Left hindlimb (tissue), 1 donor: ENCODE measurements around the gene PSMB8.
"Not testable (repeated sequence)": the region's sequence is repeated elsewhere in the genome, so short reads cannot be mapped to it uniquely, and the experiment has no call there.

Experiments
- DNase-seq: peaks from one replicate; pipeline ENCODE4 v3.0.0-alpha.2; 2018

Gene PSMB8

DNA sequence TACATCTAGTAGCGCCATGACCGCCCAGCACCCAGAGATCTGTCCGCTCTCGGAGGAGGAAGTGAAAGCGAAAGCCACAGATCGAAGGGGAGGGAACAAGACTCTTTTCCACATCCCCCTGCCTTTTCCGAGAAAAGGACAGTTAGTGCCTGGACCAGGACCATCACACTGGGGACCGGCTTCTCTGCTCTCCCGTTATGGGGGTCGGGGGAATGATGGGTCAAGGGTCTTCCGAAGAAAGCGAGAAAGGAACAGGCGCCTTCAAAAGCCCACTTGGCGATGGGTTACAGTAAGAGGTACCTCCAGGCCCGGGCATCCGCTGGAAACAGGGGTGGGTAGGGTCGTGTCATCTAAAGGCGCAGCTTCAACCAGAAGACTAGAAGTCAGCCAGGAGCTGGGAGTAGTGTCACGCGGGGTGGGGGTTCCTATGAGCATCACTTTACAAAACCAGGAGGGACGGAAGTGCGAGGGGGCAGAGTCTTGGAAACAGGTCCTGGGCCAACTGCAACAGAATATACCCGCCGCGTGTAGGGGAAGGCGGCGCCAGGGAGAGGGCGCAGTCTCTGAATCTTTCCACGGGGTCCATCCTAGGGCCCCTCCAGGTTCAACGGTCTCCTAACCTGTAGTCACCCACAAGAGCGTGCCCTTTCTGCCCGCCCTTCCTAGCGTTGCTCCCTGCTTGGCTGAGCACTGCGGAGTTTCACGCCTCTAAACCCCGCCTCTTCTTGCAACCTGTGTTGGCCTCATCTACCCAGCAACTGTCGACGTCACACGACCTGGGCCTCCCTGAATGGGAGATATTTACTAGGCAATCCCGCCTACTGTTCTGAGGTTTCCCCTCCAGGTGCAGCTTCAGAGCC is at the start of gene PSMB8:
TSS of gene PSMB8 (minus strand) at position 69 of the 860 bp plus-strand sequence. CDS start at position 18, 51 bp downstream.
- DNase-seq = peak; percentile 94

DNA sequence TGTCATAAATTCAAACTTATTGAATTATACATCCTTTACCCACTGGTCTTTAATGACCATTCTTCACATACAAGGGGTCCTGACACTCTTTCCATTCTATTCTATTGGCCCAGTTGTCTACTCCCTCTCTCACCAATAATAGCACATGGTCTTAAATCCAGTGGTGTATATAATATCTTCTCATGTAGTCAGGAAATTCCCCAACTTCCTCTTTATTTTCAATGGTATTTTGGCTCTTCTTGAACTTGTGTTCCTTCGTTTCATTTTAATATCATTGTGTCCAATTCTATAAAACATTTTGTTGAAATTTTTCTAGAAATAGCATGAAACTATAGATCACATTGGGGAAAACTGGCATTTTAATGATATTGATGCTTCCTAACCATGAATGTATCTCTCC is 47.0 kb upstream of the PSMB8 start:
- no peak for DNase-seq

DNA sequence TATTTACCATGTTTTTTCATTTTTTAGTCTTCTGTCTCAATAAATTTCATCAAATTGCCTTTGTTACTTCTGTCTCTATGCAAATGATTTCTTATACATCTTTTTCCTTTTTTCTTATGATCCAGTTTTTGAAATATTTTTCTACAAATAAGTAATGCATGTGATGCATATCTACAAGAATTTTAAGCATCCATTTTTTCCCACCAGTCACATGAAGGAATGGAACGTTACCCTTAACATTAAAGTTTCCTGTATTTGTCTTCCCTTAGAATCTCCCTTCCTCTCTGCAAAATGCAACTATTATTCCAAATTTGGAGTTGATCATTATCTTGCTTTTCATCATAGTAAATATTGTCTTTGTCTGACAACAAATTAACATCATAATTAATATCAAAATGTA is 45.7 kb upstream of the PSMB8 start:
- DNase-seq = no peak

DNA sequence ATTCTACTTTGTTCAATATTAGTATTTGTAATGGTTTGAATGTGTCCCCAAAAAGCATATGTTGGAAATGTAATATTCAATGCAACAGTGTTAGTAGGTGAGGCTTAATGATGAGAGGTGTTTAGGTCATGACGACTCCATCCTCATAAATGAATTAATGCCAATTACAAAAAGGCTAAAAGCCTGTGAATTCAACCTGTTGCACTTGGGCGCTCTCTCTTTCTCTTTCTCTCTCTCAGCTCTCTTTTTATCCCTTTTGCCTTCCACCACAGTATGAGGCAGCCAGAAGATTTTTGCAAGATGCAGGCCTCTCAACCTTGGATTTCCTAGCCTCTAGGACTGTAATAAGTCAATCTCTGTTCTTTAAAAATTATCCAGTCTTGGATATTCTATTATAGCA is 44.7 kb upstream of the PSMB8 start:
- DNase-seq = no peak

DNA sequence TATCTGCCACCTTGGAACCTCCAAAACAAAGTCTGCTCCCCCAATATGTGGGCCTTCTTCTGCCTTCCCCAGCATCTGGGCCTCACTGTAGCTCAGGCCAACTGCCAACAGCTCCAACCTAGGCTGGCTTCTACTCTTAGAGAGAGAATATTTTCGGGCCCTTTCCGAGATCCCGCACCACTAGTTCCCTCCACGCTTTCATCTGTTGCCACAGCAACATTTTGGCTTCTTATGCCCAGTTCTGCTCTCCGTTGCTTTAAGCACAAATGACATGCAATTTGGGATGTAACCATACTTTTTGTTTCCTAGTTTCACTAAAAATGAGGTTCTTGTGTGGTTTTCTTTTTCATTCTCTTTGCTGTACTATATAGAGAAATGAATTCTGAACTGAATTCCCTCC is 43.8 kb upstream of the PSMB8 start:
- no peak for DNase-seq

DNA sequence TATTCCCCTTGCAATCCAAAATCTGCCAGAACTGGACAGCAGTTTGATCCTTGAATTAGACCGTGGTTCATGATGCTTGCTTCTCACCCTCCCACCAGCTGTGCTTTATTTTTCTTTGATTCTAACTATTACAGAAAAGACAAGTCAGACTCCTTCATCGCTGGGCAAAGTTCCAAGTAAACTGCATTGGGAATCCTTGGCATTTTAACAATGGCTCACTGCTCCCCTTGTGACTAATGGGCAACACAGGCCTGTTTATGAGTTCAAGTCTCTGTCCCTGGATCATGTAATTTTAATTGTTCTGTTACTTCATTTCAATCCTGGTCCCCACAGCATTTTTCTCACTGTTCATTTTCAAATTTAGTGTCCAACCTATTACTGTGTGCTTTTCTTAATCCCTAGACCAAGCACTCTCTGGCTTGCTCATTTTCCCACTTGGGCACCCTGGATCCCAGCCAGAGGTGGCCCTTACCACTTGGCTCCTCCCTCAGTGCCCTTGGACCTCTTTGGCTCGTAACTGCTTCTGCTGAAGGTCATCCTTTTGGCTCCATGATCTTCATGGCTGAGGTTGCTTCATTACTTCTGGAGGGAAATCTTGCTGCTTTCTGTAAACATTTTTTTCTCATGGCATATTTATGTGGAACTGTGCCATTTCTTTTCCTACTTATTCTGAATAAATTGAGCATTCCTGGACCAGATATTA is 43.0 kb upstream of the PSMB8 start:
- DNase-seq = no peak

DNA sequence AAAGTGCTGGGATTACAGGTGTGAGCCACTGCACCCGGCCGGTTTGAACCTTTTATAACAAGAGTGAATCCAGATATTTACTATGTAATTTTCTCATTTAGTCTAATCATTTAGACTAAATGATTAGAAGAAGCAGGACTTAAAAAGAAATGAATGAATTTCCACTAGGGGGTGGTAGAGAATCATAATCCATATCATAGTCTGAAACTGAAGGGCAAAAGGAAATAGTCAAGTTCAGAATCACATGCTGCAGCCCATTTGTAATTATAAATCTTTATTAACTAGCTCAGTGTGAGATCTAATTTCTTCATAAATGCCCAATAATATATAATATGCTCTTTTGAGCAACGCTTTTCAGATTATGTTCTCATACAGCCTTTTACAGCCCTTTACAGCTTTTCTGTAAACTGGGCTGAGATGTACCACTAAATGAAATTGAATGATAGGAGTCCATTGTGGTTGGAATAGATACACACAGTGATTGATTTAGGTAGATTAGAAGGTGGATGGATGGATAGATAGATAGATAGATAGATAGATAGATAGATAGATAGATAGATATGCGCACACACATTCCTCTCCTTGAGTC is 41.9 kb upstream of the PSMB8 start:
- no peak for DNase-seq

DNA sequence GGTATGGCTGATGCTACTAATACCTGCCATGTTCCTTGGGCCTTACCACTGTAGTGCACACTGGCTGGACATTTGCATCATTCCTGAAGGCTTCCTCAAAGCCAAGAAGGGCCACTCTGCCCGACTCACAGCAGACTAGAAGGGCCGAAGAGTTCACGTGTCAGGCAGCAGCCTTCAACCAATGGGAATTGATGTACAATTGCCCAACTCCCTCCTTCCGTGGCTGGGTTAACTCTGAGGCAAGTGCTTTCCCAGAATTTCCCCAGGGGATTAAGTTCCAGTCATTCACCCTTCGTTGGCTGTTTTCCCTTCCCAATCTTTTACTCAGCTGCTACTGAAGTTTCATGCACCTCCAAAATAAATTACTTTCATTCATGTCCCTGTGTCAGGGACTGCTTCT is 39.9 kb upstream of the PSMB8 start:
- no peak for DNase-seq

DNA sequence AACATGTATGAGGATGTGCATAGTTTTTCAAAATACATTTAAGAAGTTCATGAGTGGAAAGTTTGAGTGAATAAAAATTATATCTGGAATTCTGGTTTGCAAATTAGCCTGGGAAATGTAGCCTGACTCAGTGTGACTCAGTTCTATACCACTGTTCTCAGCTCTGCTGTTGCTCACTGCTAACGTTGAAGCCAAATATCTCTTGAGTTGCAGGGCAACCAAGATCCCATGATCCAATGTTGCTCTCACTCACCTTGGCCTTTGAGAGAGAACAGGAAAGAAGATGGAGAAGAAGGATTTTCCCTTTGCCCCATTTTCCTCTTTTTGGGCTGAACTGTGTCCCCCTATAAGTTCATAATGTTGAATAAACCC is 39.0 kb upstream of the PSMB8 start:
- no peak for DNase-seq

DNA sequence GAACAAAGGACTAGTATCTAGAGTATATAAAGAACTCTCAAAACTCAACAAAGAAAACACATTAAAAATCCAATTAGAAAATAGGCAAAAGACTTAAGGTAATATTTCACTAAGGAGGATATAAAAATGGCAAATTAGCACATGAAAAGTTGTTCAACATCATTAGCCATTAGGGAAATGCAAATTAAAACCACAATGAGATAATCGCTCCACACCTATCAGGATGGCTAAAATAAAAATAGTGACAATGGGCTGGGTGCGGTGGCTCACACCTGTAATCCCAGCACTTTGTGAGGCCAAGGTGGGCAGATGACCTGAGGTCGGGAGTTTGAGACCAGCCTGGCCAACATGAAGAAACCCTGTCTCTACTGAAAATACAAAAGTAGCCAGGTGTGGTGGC is 37.1 kb upstream of the PSMB8 start:
- DNase-seq = not testable (repeated sequence)

DNA sequence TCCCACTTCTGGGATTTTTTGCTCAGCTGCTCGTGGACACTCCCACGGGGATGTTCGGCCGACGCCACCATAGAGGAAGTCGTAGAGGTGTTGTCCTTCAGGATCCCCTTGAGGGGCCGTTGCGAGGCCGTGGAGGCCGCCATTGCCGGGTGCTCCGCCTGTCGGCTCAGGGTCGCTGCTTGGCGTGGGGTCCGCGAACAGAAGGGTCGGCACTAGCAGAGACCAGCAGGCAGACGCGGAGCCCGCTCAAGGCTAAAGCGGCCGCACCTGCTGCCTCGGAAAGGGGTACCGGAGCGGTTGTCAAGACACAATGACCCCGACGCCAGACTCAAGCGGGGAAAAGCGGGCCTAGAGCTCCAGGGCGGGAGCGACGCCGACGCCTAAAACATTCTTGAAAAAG is 35.8 kb upstream of the PSMB8 start:
- no peak for DNase-seq

DNA sequence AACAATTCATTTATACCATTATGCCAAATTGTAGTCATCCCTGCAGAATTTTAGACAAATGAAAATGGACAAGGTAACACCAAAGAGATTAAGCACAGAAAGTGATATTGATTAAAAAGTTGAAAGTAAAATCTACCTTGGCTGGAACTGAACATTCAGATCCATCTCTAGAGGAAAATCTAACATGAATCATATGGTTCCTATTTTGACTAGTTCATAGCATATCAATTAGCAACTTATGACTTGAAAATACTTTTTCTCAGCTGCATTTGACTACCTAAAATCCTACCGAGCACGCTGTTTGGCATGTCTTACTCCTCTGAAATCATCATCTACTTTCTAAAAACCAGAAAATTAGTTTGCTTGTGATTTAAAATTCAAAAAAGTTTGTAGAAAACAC is 32.8 kb upstream of the PSMB8 start:
- no peak for DNase-seq

DNA sequence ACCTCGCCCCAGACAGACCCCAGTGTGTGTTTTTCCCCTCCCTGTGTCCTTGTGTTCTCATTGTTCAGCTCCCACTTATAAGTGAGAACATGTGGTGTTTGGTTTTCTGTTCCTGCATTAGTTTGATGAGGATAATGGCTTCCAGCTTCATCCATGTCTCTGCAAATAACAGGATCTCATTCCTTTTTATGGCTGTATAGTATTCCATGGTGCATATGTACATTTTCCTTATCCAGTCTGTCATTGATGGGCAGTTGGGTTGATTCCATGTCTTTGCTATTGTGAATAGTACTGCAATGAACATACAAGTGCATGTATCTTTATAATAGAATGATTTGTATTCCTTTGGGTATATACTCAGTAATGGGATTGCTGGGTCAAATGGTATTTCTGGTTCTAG is 30.1 kb upstream of the PSMB8 start:
- not testable (repeated sequence) for DNase-seq

DNA sequence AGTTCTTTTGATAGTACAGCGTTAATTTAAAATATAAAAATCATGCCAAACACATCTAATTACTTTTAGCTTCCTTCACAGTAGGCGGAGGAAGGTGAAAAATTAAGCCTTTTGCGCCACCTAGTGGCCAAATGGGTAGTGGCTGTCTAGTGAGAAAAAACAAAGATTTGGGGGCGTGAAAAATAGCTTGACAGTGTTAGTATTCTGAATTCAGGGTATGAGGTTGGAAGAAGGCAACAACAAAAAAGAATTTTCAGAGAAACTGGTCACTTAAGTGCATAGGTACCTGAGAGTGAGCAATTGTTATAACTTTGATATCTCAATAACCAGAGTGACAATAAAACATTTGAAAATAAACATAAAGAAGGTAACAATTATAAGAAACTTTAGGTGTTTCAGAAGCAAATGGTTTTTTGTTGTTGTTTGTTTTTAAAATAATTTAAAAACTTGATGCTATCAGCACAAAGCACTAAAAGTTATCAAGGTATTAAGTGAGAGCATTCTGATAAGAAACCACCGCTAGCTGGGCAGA is 24.5 kb upstream of the PSMB8 start:
- peak; percentile 67 for DNase-seq

DNA sequence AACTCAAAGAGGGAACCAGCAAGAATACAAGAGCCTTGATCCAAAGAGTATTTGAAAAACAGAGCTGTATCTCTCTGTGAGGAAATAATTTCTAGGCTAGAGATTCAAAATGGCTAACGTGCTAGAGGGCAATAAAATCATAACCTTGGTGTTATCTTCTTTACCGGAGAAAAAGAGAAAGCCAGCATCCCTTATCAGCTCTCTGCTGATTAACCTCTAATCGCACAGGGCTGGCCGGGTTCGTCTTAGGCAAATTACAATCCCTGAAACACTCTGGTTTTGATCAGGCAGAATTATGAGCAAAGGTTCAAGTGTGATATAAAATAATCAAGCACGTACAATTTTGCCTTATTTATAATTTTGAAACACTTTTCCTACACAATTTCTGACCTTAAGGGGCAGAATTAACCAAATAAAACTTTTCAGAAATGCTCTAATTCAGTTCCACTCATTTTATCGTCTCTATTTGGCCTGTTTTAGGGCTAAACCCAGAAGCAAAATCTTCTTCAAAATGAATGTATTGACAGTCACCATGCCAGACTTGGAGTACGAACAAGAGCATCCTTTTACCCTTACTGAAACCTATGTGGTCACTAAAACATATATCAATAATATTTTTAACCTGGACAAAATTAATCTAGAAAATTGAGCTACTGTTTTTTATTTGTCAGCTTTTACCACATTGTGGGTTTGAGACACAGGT is 23.9 kb upstream of the PSMB8 start:
- no peak for DNase-seq

DNA sequence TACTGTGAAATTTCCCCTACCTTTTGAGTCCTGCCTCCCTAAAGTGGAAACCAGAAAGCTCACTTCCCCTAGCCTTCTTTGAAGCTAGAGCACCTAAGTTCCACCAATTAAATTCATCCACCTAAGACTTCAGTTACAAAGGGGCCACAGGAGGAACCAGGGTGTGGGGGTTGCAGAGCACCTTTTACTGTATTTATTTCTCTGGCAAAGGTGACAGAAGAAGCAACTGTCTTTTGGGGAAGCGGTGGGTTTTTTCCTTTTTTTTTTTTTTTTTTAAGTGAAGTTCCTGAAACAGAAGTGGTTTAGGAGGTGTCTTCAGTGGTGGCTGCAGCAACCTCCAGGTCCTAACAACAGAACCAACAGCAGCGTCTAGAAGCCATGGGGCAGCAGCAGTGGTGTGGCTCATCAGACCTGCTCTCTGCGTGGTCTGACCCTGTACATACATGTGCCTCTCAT is 23.2 kb upstream of the PSMB8 start:
- no peak for DNase-seq

DNA sequence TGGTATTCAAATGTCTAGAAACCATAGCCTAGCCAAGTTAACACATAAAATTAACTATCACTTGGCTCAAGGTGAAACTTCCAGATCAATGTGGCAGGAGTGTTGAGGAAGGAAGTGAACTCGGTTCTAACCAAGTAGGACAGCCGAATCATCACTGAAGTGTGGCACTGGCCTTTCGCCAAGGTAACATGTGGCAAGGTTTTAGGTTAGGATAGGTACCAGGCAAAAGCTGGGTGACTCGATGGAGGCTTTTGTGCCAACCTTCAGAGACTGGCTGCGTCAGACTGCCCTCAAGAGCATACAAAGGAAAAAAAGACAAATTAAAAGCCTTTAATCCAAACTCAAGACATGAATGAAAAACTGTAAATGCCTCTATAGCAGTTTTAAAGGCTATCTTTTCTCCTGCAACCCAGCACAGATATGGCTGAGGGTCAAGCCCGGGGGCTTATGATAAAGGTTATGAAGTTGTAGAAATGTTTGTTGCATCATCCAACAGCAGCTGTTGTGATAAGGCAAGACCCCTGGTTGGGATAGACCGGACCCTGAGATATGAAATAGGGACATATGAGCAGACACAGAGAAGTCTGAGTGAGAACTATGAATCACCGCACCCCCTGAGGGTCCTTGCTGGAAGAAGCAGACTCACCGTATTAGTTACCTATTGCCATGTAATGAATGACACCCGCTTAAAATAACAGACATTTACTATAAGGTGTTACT is 22.0 kb upstream of the PSMB8 start:
- no peak for DNase-seq

DNA sequence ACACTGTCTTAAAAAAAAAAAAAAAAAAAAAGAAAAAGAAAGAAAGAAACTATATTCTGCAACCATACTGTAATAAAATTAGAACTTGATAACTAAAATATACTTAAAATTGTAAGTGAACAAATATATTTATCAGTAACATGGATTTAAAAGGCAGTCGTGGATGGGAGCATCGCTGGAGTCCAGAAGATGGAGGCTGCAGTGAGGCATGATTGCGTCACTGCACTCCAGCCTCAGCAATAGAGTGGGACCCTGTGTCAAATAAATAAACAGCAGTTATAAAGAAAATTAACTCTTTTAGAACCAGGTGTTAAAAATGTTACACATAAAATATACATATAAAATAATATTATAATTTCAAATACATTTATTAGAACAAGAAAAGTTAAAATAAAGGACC is 18.9 kb upstream of the PSMB8 start:
- DNase-seq = no peak

DNA sequence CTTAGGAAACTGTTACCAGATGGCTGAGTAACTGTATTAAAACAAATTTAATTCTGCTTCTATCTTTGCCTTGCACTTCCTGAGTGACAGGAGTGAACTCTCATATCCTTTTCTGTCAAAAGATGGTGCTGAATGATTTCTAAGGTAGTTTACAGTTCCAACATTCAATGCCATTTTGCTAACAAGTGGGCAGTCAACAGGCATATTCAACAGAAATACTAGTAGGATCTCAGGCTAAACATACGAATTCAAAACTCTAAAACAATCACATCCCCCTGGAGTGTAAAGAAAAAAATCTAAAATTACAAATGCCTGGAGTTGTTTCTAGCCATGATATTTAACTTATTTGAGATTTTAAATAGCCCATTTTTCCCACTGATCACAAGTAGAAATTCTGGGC is 16.8 kb upstream of the PSMB8 start:
- DNase-seq = no peak

DNA sequence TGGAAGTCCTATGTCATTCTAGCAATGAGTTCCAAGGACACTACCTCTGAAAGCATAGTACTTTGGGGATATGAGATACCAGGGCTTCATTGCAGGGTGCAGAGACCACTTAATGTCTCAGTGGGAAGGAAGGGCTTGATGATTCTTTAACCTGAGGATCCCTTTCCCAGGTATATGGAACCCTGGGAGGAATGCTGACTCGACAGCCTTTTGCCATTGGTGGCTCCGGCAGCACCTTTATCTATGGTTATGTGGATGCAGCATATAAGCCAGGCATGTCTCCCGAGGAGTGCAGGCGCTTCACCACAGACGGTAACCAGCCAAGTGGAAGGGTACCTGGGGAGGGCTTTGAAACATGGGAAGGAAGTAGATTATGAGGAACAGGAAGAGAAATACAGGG is 14.3 kb upstream of the PSMB8 start:
- no peak for DNase-seq

DNA sequence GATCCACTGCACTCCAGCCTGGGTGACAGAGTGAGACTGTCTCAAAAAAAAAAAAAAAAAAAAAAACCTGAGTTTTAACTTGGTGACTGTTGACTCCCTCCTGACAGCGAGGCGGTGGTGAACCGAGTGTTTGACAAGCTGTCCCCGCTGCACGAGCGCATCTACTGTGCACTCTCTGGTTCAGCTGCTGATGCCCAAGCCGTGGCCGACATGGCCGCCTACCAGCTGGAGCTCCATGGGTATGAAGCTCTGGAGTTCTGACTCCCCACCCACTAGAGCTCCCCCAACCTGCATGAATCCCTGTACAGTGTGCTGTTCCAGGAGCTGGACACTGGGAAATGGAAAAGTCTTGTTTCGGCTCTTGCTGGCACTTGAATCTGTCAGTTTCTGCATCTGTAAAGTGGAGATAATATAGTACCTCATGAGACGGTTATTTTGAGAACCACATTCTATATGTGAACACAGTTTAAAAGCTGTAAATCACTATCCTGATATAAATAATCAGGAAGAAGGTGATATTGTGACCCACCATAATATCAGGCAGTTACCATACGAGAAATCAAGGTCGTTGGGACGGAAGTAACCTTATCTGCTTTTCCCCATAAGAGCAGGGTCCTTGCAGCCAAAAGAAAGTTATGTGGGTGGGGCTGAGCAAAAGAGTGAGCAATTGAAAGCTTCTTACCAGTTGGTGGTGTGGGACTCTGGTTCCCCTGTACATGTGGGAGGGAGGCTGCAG is 13.5 kb upstream of the PSMB8 start:
- DNase-seq = no peak
